HG02981 (cell line): ENCODE measurements around the gene FAM181B.
A peak's percentile ranks its signal among the peaks of the same experiment; 100 is the strongest.

Experiments used
- ATAC-seq: cut with Tn5 transposase; IDR thresholded peaks from one replicate; pipeline ENCODE4 v1.9.1; 2021; ENCODE audit warnings: mild to moderate bottlenecking, moderate library complexity; ENCODE audit not compliant: unreplicated experiment

The FAM181B gene

GRCh38 chr11:82686211-82686610, 47.5 kb downstream of the FAM181B start:
- ATAC-seq, result no peak

- no peak for ATAC-seq
These were observed 50.6 kb downstream of the FAM181B start for GRCh38 chr11:82683029-82683428.

- peak; percentile 89 for ATAC-seq
These were observed 51.5 kb downstream of the FAM181B start for GRCh38 chr11:82682003-82682751.

DNA sequence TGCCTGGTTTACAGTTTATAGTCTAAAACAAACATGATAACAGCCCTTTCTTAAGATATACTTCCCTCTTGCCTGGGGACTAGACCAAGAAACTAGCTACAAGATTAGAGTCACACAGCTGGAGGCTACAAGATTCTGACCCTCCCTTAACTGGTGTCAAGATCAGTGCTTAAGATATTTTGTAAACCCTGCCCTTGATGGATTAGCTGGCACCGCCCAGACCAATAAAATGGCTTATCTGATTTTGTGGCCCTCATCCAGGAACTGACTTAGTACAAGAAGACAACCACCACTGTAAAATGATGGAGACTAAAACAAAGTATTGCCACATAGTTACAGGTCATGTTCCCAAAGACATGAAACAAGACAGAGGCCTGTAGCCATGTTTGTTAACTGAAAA, 53.4 kb downstream of the FAM181B start:
- ATAC-seq, result no peak
